H1 (cell line): Measurements from ENCODE around the gene SECISBP2L. TPM values are rescaled to one million over a fixed set of nuclear protein-coding genes. Genes with fewer than 3 reads are reported as not detected.

Experiments
- CTCF ChIA-PET: fragments of 300-600 bp; sonication (Branson Sonifier 250); formaldehyde crosslinking; loops from one replicate; lab custom pipeline; 2021; ENCODE audit not compliant: partially characterized antibody; lab: Charles Lee
- POLR2A ChIA-PET: fragments of 300-600 bp; sonication (Branson Sonifier 250); formaldehyde crosslinking; loops from one replicate; lab custom pipeline; 2021; ENCODE audit warnings: inconsistent platforms; ENCODE audit not compliant: partially characterized antibody; lab: Charles Lee
- DNase-seq, 2 experiments: peaks; one replicate each; pipeline versions ENCODE4 v3.0.0 to v3.0.0-alpha.2; 2010 to 2022; ENCODE audit warnings: low spot score in 2 of 2, low read depth in 1 of 2, mixed read lengths in 1 of 2
- FAIRE-seq: peaks from 2 replicates; lab custom pipeline; 2011; peaks lifted over from hg19 to GRCh38; lab: Jason Lieb, UNC
- H2AFZ ChIP-seq: 2 replicates; pipeline ENCODE4 v1.8.1; 2012; ENCODE audit warnings: low read length, inconsistent platforms
- H2AK5ac ChIP-seq: 2 replicates; pipeline ENCODE4 v1.6.1; 2013; ENCODE audit warnings: low read depth, low read length
- H2BK120ac ChIP-seq: replicated peaks from 2 replicates; pipeline ENCODE3; 2013; ENCODE audit warnings: low read depth, low read length, inconsistent platforms
- H2BK12ac ChIP-seq: 2 replicates; pipeline ENCODE4 v1.6.1; 2013; ENCODE audit warnings: low read depth, low read length
- H2BK15ac ChIP-seq: 2 replicates; pipeline ENCODE4 v1.6.1; 2013; ENCODE audit warnings: low read length
- H2BK20ac ChIP-seq: 2 replicates; pipeline ENCODE4 v1.6.1; 2013; ENCODE audit warnings: low read length
- H2BK5ac ChIP-seq: 2 replicates; pipeline ENCODE4 v1.6.1; 2013; ENCODE audit warnings: low read depth, low read length
- H3K14ac ChIP-seq: 2 replicates; pipeline ENCODE4 v1.6.1; 2013; ENCODE audit warnings: inconsistent platforms; ENCODE audit not compliant: insufficient read length
- H3K18ac ChIP-seq: 2 replicates; pipeline ENCODE4 v1.6.1; 2013; ENCODE audit warnings: low read length; ENCODE audit errors: extremely low read depth
- H3K23ac ChIP-seq: 2 replicates; pipeline ENCODE4 v1.6.1; 2013; ENCODE audit warnings: inconsistent platforms; ENCODE audit not compliant: insufficient read length
- H3K23me2 ChIP-seq: 2 replicates; pipeline ENCODE4 v1.6.1; 2013; ENCODE audit warnings: low read depth, low read length
- H3K27ac ChIP-seq: 2 replicates; pipeline ENCODE4 v1.6.1; 2011; ENCODE audit warnings: low read depth, low read length, inconsistent platforms
- H3K27me3 ChIP-seq, 4 experiments: replicated peaks in 1 of 4; 1 replicate in 1 of 4; 2 replicates in 3 of 4; pipeline versions ENCODE4 v1.6.1 to v1.8.1; 2011 to 2013; ENCODE audit warnings: low read length in 3 of 4, mild to moderate bottlenecking in 3 of 4, inconsistent platforms in 2 of 4, mixed read lengths in 2 of 4, moderate library complexity in 1 of 4; ENCODE audit not compliant: control insufficient read depth in 3 of 4, insufficient read depth in 3 of 4; ENCODE audit errors: extremely low read depth in 1 of 4
- H3K36me3 ChIP-seq, 4 experiments: 2 replicates each; pipeline versions ENCODE4 v1.6.1 to v1.8.1; 2011 to 2013; ENCODE audit warnings: mild to moderate bottlenecking in 4 of 4, low read length in 3 of 4, moderate library complexity in 2 of 4, control low read depth in 1 of 4, inconsistent platforms in 1 of 4; ENCODE audit not compliant: insufficient read depth in 4 of 4, control insufficient read depth in 2 of 4
- H3K4ac ChIP-seq: replicated peaks from 2 replicates; pipeline ENCODE3; 2013; ENCODE audit warnings: low read length, low read depth, mixed read lengths, inconsistent platforms; ENCODE audit not compliant: insufficient read length
- H3K4me1 ChIP-seq, 4 experiments: replicated peaks in 1 of 4; 1 replicate in 1 of 4; 2 replicates in 3 of 4; pipeline versions ENCODE4 v1.6.1 to v1.8.1; 2011 to 2013; ENCODE audit warnings: low read length in 3 of 4, inconsistent platforms in 2 of 4, mixed read lengths in 1 of 4; ENCODE audit not compliant: insufficient read depth in 4 of 4, control insufficient read depth in 3 of 4
- H3K4me2 ChIP-seq, 2 experiments: 2 replicates each; pipeline versions ENCODE4 v1.6.1 to v1.8.1; 2011 to 2013; ENCODE audit warnings: low read depth in 2 of 2, low read length in 2 of 2, control low read depth in 1 of 2, inconsistent platforms in 1 of 2, mild to moderate bottlenecking in 1 of 2; ENCODE audit not compliant: insufficient read depth in 1 of 2
- H3K4me3 ChIP-seq, 4 experiments: fragments of 200-600, 300-600 bp in 1 of 4; sonication (generic), shearing (Covaris generic), sonication (Bioruptor Twin) in 1 of 4; 2 replicates each; pipeline versions ENCODE4 v1.5.1 to v1.8.1; 2011 to 2016; ENCODE audit warnings: low read length in 4 of 4, low read depth in 3 of 4, control low read depth in 2 of 4, inconsistent platforms in 2 of 4, mild to moderate bottlenecking in 2 of 4, mixed read lengths in 1 of 4, moderate library complexity in 1 of 4; ENCODE audit not compliant: insufficient read depth in 2 of 4; ENCODE audit errors: extremely low read depth in 1 of 4
- H3K56ac ChIP-seq: replicated peaks from 2 replicates; pipeline ENCODE3; 2013; ENCODE audit warnings: low read depth, mild to moderate bottlenecking, mixed read lengths, low read length, inconsistent platforms; ENCODE audit not compliant: insufficient read length
- H3K79me1 ChIP-seq: 2 replicates; pipeline ENCODE4 v1.6.1; 2013; ENCODE audit warnings: low read depth, low read length, control low read depth
- H3K79me2 ChIP-seq, 2 experiments: 2 replicates each; pipeline versions ENCODE4 v1.6.1 to v1.8.1; 2012 to 2013; ENCODE audit warnings: low read length in 2 of 2, mild to moderate bottlenecking in 2 of 2, inconsistent platforms in 1 of 2; ENCODE audit not compliant: insufficient read depth in 2 of 2, control insufficient read depth in 1 of 2
- H3K9ac ChIP-seq, 4 experiments: replicated peaks in 1 of 4; 1 replicate in 1 of 4; 2 replicates in 3 of 4; pipeline versions ENCODE4 v1.6.1 to v1.8.1; 2011 to 2013; ENCODE audit warnings: low read depth in 3 of 4, low read length in 3 of 4, control low read depth in 2 of 4, mild to moderate bottlenecking in 2 of 4, moderate library complexity in 2 of 4, inconsistent platforms in 1 of 4; ENCODE audit errors: extremely low read depth in 1 of 4
- H3K9me3 ChIP-seq, 2 experiments: 2 replicates each; pipeline versions ENCODE4 v1.6.1 to v1.8.1; 2012 to 2013; ENCODE audit warnings: mild to moderate bottlenecking in 2 of 2, moderate library complexity in 2 of 2, control low read depth in 1 of 2, inconsistent platforms in 1 of 2, low read depth in 1 of 2, low read length in 1 of 2, mixed read lengths in 1 of 2; ENCODE audit not compliant: insufficient read depth in 2 of 2
- H4K20me1 ChIP-seq, 2 experiments: replicated peaks in 1 of 2; 2 replicates each; pipeline versions ENCODE3 to v1.8.1; 2011 to 2013; ENCODE audit warnings: inconsistent platforms in 2 of 2, low read length in 2 of 2, mild to moderate bottlenecking in 1 of 2; ENCODE audit not compliant: insufficient read depth in 2 of 2, control insufficient read depth in 1 of 2
- H4K5ac ChIP-seq: 2 replicates; pipeline ENCODE4 v1.6.1; 2013; ENCODE audit warnings: low read length, low read depth, mixed read lengths, inconsistent platforms; ENCODE audit not compliant: insufficient read length
- H4K8ac ChIP-seq: 2 replicates; pipeline ENCODE4 v1.8.0; 2013; ENCODE audit warnings: mild to moderate bottlenecking, moderate library complexity, low read length, inconsistent platforms; ENCODE audit not compliant: insufficient read depth; ENCODE audit errors: extremely low read depth
- H4K91ac ChIP-seq: replicated peaks from 2 replicates; pipeline ENCODE3; 2013; ENCODE audit warnings: low read length, mixed read lengths, inconsistent platforms; ENCODE audit not compliant: insufficient read length
- ASH2L ChIP-seq: fragments of 200-600, 300-600 bp; sonication (generic); IDR thresholded peaks from one replicate; pipeline ENCODE4 v1.7.1; 2017; ENCODE audit warnings: low read length
- CEBPB ChIP-seq: IDR thresholded peaks from 2 replicates; pipeline ENCODE4 v1.6.1; 2012; ENCODE audit warnings: low read depth, low read length
- CREB1 ChIP-seq: IDR thresholded peaks from 2 replicates; pipeline ENCODE4 v1.6.1; 2012; ENCODE audit warnings: inconsistent platforms
- EZH2 ChIP-seq: fragments of 200-600 bp; sonication (generic); IDR thresholded peaks from 2 replicates; pipeline ENCODE4 v1.7.1; 2012; ENCODE audit warnings: low read depth, mild to moderate bottlenecking, moderate library complexity, low read length, inconsistent platforms; ENCODE audit not compliant: severe bottlenecking
- KDM1A ChIP-seq: fragments of 200-600, 300-600 bp; sonication (generic); IDR thresholded peaks from 2 replicates; pipeline ENCODE4 v1.7.1; 2016; ENCODE audit warnings: mild to moderate bottlenecking, low read length, borderline replicate concordance
- KDM4A ChIP-seq: IDR thresholded peaks from one replicate; pipeline ENCODE4 v1.7.1; 2012; ENCODE audit warnings: low read depth, mild to moderate bottlenecking, moderate library complexity, low read length, inconsistent platforms; ENCODE audit not compliant: severe bottlenecking
- NANOG ChIP-seq: IDR thresholded peaks from 2 replicates; pipeline ENCODE4 v1.6.1; 2011; ENCODE audit warnings: low read length, low read depth, mild to moderate bottlenecking, inconsistent platforms; ENCODE audit not compliant: insufficient read depth, poor library complexity, severe bottlenecking
- PHF8 ChIP-seq: fragments of 200-600 bp; sonication (generic); conservative IDR thresholded peaks from 2 replicates; pipeline ENCODE4 v1.7.1; 2012; ENCODE audit warnings: low read depth, mild to moderate bottlenecking, inconsistent platforms, low read length, moderate library complexity
- RXRA ChIP-seq: IDR thresholded peaks from 2 replicates; pipeline ENCODE4 v1.6.1; 2011; ENCODE audit warnings: low read depth, mild to moderate bottlenecking, low read length, moderate library complexity; ENCODE audit not compliant: insufficient read depth
- SIRT6 ChIP-seq: IDR thresholded peaks from one replicate; pipeline ENCODE4 v1.7.1; 2012; ENCODE audit warnings: low read length, inconsistent platforms
- SUZ12 ChIP-seq: fragments of 200-600 bp; sonication (generic); IDR thresholded peaks from 2 replicates; pipeline ENCODE4 v1.6.1; 2012; ENCODE audit warnings: mild to moderate bottlenecking, inconsistent platforms, low read length, moderate library complexity, mixed read lengths
- TBP ChIP-seq: IDR thresholded peaks from 2 replicates; pipeline ENCODE4 v1.6.1; 2011; ENCODE audit warnings: low read depth, low read length, improper control_type of control experiment
- TCF12 ChIP-seq: IDR thresholded peaks from 2 replicates; pipeline ENCODE4 v1.6.1; 2011; ENCODE audit warnings: low read depth, mild to moderate bottlenecking, low read length
- WGBS, 2 experiments: shearing (Covaris generic) in 1 of 2; methylation state at CpG; one replicate each; pipeline versions ENCODE4 v1.1.6 to v1.1.7; 2013 to 2015; ENCODE audit warnings: low lambda C conversion rate in 2 of 2, mixed read lengths in 2 of 2, inconsistent platforms in 1 of 2, low coverage in 1 of 2, missing lambda C conversion rate in 1 of 2; ENCODE audit not compliant: insufficient replicate concordance in 2 of 2, insufficient coverage in 1 of 2, insufficient read length in 1 of 2; ENCODE audit errors: extremely low coverage in 1 of 2, missing lambda C conversion rate in 1 of 2; 5-methylcytosine and 5-hydroxymethylcytosine counted together
- polyA plus RNA-seq, 7 experiments: library from polyadenylated mRNA; depleted of rRNA in 3 of 7; stranded (reverse) in 5 of 7; unstranded in 2 of 7; fragments of >200 nt in 5 of 7; fragments of 200-250 nt in 2 of 7; gene quantifications; 1 replicate in 5 of 7; 2 replicates in 1 of 7; 4 replicates in 1 of 7; pipeline versions ENCODE4 v1.2.1 to v1.2.3, GENCODE V29; 2011 to 2013; ENCODE audit warnings: missing spikeins in 2 of 7, mixed read lengths in 2 of 7
- total RNA-seq: library from RNA; stranded (reverse); fragmentation: NEBNext Ultra II Directional; extraction: Animal tissue kit (Norgen Biotek cat#: 25700); gene quantifications from 2 replicates; pipeline ENCODE4 v1.2.1, GENCODE V29; 2021
- TF ChIP-seq, protein P1 (sequence below): IDR thresholded peaks from 2 replicates; pipeline ENCODE4 v1.6.1; 2012; ENCODE audit warnings: low read length, inconsistent platforms

SECISBP2L gene
- total and polyA plus RNA-seq, 2 of the 8 experiments (the other 6 are each of a cell fraction or from before 2014, with no cell fraction given) = 7.6 to 22.8 TPM

GRCh38 chr15:49026700-49027099 lies 19.5 kb downstream of the SECISBP2L start:
- Histone ChIP-seq H2BK5ac (no peak overlapping the region), H3K9me3 (no peaks in the 10 kb centered on the region), H3K9ac (no peak overlapping the region), H3K4me3 (no peak overlapping the region), H3K27me3 (no peaks in the 10 kb centered on the region), H3K4me2 (no peak overlapping the region), H3K79me2 (no peaks in the 10 kb centered on the region), H3K18ac (no peak overlapping the region), H2BK12ac (no peak overlapping the region), H4K8ac (no peak overlapping the region), H3K36me3 (peaks cover 0 to 23% (median 3%) of the 10 kb centered on the region in 4 experiments; a peak in 3 of 8 replicates), H3K23ac (no peak overlapping the region), H4K91ac (no peak overlapping the region), H2AFZ (no peak overlapping the region), H2AK5ac (no peak overlapping the region), H3K23me2 (no peaks in the 10 kb centered on the region), H2BK120ac (no peak overlapping the region), H4K20me1 (no peaks in the 10 kb centered on the region), H3K4me1 (no peaks in the 10 kb centered on the region), H3K79me1 (no peaks in the 10 kb centered on the region), H4K5ac (no peak overlapping the region), H3K56ac (no peak overlapping the region), H3K4ac (no peak overlapping the region), H2BK15ac (no peak overlapping the region), H3K14ac (no peak overlapping the region), H3K27ac (no peak overlapping the region), H2BK20ac (no peak overlapping the region)
- WGBS, 2 experiments = 68% methylated on average over 1 of the region's 1 CpG; no CpG with 5 or more reads in 1 of the 2 experiments
- FAIRE-seq (no peak), DNase-seq (no peak)
- ChIA-PET CTCF (no interaction called here), POLR2A (no interaction called here)
- TF ChIP-seq KDM4A (no peak), RXRA (no peak), CREB1 (no peak), KDM1A (no peak), CEBPB (no peak), PHF8 (no peak), SIRT6 (no peak), TBP (no peak), NANOG (no peak), ASH2L (no peak), EZH2 (no peak), TCF12 (no peak), SUZ12 (no peak)
- TF ChIP-seq, protein P1, sequence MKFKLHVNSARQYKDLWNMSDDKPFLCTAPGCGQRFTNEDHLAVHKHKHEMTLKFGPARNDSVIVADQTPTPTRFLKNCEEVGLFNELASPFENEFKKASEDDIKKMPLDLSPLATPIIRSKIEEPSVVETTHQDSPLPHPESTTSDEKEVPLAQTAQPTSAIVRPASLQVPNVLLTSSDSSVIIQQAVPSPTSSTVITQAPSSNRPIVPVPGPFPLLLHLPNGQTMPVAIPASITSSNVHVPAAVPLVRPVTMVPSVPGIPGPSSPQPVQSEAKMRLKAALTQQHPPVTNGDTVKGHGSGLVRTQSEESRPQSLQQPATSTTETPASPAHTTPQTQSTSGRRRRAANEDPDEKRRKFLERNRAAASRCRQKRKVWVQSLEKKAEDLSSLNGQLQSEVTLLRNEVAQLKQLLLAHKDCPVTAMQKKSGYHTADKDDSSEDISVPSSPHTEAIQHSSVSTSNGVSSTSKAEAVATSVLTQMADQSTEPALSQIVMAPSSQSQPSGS = no peak
